CD4-positive, alpha-beta T cell treated with Interleukin-15 for 4 hours (primary cell): ENCODE measurements around the gene APOBEC3C.
"Not testable (repeated sequence)": the region's sequence is repeated elsewhere in the genome, so short reads cannot be mapped to it uniquely, and the experiment has no call there.

Source experiments
- DNase-seq: peaks from one replicate; pipeline ENCODE4 v3.0.0-alpha.2; 2020; ENCODE audit warnings: low spot score

APOBEC3C gene

DNA sequence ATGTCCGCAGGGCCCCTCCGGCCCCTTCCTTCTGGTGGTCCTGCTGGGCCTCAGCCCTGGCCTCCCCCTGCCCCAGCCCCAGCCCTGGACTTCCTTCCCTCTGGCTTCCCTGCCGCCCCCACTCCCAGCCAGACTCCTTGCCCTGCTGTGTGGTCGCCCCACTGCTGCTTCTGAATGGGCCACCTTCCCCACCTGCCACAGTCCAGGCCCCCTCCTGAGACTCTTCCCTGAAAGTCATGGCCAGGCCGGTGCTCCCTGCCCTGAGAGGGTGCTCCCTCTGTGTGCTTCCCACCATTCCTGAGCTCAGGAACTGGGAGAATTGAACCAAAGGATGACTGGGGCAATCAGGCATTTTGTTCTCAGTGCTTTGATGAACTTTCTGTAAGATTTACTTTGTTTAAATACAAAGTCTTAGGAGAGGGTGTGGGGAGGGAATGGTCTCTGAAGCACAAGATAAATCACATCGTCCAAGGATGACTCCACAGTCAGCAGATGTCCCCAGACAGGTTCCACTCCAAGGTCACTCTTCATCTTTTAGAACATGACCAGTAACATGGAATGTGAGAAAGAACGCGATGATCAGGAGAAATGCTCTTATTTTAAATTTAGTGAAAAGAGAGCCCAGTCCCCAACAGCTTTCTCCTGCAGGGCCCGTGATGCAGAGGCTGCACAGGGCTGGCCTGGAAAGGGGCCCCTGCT, 7.6 kb downstream of the APOBEC3C start:
- DNase-seq: no peak

DNA sequence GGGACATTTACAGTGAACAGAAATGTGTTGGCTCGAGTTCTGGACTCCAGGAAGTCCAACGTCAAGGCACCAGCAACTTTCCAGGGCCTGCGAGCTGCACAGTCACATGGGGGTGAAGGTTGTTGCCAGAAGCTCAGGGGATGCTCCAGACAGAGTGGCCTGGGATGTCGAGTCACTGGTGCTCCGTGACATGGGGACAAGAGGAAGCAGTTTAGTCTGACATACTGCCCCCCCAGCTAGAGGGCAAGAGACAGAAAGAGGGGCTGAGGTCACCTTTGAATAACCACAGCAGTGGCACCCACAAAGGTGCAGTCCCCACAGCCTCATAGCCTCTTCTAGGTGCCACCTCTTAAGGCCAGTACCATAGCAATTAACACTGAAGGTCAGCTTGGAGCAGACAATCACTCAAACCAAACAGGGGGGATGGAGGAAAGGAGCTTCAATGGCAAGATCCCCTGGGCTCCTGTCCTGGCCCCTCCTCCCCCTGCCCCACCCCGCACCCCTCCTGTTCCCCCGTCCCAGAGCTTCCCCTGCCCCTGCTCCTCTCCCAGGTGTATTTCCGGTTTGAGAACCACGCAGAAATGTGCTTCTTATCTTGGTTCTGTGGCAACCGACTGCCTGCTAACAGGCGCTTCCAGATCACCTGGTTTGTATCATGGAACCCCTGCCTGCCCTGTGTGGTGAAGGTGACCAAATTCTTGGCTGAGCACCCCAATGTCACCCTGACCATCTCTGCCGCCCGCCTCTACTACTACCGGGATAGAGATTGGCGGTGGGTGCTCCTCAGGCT, 10.7 kb downstream of the APOBEC3C start:
- peak; percentile 37 for DNase-seq

DNA sequence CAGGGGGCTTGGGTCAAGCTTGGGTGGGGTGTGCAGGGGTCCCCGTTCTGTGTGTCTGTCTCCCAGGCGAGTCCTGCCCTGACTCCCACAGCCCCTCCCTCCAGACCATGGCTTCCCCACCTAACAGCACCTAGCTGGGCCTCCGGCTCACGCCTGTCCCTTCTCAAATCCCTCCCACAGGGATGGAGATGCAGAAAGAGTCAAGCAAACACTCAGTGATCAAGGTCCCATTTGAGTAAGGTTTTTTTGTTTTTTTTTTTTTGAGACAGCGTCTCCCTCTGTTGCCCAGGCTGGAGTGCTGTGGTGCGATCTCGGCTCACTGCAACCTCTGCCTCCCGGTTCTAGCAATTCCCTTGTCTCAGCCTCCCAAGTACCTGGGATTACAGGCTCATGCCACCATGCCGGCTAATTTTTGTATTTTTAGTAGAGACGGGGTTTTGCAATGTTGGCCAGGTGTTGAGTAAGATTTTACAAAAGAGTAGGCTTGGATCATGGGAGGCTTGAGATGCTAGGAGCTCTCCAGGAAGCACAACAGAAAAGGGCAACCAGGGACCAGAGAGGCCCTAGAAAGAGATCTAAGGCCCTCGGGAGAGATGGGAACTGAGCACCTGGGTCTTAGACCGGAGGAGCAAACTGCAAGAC, 12.6 kb downstream of the APOBEC3C start:
- no peak for DNase-seq

DNA sequence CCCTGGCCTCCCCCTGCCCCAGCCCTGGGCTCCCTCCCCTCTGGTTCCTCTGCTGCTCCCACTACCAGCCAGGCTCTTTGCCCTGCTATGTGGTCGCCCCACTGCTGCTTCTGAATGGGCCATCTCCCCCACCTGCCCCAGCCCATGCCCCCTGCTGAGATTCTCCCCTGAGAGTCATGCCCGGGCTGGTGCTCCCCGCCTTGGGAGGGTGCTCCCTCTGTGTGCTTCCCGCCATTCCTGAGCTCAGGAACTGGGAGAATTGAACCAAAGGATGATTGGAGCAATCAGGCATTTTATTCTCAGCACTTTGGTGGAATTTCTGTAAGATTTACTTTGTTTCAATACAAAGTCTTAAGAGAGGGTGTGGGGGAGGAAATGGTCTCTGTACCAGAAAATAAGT, 13.7 kb downstream of the APOBEC3C start:
- no peak for DNase-seq

DNA sequence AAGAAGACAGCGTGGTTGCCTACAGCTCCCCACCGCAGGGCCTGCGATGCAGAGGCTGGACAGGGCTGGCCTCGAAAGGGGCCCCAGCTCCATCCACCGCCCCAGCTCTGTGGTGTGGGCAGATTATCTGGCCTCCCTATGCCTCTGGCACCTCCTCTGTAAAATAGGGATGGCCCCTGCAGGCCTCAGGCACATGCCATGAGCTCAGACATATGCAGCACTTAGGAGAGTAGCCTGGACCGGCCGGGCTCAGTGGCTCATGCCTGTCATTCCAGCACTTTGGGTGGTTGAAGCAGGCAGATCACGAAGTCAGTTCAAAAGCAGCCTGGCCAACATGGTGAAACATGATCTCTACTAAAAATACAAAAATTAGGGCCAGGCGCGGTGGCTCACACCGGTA, 14.2 kb downstream of the APOBEC3C start:
- DNase-seq: no peak

DNA sequence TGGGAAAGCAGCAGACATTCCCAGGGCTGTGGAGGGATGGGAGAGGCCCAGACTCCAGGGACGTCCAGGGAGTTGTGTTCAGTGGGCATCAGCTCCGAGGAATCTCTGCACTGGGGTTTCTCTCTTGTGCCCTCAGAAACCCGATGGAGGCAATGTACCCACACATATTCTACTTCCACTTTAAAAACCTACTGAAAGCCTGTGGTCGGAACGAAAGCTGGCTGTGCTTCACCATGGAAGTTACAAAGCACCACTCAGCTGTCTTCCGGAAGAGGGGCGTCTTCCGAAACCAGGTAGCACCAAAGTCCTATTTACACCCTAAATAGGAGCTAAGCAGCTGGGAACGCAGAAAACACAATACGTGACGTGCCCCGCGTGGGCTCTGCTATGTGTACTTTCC, 15.2 kb downstream of the APOBEC3C start:
- DNase-seq: no peak

DNA sequence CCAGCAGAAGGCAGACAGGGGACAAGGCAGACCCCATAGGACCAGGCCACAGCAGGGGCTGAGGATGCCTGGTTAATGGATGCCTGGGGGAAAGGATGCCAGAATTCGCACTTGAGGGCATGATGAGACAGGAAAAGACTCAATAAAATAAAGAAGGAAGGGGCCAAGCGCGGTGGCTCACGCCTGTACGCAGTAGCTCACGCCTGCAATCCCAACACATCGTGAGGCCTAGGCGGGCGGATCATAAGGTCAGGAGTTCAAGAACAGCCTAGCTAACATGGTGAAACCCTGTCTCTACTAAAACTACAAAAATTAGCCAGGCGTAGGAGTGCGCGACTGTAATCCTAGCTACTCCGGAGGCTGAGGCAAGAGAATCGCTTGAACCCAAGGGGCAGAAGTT, 16.6 kb downstream of the APOBEC3C start:
- no peak for DNase-seq

DNA sequence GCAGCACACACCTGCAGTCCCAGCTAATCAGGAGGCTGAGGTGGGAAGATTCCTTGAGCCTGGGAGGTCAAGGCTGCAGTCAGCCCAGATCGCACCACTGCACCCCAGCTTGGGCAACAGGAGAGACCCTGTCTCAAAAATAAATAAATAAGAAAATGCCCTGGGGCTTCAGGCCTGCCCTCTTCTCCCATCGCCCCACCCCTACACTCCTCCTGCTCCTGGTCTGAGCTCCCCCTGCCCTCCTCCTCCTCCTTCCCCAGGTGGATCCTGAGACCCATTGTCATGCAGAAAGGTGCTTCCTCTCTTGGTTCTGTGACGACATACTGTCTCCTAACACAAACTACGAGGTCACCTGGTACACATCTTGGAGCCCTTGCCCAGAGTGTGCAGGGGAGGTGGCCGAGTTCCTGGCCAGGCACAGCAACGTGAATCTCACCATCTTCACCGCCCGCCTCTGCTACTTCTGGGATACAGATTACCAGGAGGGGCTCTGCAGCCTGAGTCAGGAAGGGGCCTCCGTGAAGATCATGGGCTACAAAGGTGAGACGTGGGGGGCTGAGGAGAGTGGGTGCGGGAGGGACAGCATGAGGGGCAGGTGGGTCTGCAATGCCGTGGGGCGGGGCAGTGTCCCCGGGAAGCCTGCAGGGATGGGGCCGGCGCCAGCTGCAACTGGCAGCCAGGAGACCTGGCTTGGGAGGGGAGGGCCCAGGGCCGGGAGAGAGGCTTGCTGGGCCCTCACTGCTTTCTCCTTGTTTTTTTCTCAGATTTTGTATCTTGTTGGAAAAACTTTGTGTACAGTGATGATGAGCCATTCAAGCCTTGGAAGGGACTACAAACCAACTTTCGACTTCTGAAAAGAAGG, 17.6 kb downstream of the APOBEC3C start:
- DNase-seq: not testable (repeated sequence)

DNA sequence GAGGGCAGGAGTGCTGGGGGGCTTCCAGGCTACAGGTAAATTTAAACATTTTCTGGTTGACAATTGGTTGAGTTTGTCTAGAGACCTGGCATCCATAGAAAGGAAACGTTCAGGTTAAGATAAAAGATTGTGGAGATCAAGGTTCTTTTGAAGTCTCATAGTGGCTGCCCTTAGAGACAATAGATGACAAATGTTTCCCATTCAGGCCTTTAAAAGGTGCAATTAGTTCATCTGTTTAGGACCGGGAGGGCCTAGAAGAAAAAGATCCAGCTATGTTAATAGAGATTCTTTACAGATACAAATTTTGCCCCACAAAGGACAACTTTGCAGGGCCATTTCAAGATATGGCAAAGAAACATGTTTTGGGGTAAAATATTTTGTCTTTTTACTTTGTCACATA, 23.0 kb downstream of the APOBEC3C start:
- not testable (repeated sequence) for DNase-seq

DNA sequence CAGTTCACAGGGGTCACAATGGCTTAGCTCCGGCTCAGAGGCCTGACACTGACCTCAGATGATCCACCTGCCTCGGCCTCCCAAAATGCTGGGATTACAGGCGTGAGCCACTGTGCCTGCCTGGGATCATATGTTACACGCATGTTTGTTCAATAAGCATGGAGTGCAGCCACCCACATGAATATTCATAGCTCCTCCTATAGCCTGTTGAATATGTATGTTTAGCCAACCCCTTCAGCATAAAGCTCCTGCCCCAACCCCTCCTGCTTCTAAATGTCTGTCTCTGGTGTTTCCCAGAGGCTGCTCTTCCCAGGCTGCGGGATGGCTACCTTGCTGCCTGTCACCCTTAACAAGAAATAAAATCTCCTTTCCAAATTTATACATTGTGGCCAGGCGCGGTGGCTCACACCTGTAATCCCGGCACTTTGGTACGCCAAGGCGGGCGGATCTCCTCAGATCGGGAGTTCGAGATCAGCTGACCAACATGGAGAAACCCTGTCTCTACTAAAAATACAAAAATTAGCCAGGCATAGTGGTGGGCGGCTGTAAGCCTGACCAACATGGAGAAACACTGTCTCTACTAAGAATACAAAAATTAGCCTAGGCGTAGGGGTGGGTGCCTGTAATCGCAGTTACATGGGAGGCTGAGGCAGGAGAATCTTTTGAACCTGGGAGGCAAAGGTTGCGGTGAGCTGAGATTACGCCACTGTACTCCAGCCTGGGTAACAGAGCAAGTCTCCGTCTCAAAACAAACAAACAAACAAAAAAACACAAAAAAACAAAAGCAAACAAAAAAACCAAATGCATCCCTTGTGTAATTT, 25.5 kb downstream of the APOBEC3C start:
- no peak for DNase-seq

DNA sequence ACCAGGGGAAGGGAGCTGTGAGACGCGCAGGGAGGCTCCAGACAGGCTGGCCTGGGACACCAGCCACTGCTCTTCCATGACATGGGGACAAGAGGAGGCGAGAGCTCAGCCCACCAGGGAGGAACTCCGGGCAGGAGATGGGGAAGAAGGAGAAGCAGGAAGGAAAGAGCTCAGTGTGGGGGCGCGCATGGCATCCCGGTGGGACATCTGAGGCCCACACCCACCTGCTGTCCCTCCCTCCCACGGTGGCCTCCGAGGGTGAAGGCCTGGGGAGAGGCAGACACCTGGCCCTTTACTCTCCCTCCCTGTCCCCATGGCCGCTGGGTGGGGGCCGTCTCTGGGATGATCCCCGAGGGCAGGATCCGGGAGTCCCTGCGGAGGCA, 26.1 kb downstream of the APOBEC3C start:
- not testable (repeated sequence) for DNase-seq

DNA sequence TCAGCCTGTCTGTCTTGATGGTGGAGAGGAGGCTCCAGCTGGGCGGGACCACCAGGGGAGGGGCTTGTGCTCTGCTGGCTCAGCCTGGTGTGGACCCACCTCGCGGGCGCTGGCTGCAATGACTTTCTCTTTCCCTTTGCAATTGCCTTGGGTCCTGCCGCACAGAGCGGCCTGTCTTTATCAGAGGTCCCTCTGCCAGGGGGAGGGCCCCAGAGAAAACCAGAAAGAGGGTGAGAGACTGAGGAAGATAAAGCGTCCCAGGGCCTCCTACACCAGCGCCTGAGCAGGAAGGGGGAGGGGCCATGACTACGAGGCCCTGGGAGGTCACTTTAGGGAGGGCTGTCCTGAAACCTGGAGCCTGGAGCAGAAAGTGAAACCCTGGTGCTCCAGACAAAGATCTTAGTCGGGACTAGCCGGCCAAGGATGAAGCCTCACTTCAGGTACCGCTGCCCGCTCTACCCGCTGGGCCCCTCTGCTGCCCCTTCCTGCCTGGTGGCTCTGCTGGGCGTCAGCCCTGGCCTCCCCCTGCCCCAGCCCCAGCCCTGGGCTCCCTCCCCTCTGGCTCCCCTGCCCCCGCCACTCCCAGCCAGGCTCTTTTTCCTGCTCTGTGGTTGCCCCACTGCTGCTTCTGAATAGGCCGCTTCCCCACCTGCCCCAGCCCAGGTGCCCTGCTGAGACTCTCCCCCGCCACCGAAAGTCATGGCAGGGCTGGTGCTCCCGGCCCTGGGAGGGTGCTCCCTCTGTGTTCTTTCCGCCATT, 26.7 kb downstream of the APOBEC3C start, which contains the start of gene APOBEC3F:
Gene APOBEC3F (plus strand): TSS at position 327 of the 759 bp plus-strand sequence. CDS start 97 bp downstream, at position 424.
- DNase-seq: peak; percentile 87

DNA sequence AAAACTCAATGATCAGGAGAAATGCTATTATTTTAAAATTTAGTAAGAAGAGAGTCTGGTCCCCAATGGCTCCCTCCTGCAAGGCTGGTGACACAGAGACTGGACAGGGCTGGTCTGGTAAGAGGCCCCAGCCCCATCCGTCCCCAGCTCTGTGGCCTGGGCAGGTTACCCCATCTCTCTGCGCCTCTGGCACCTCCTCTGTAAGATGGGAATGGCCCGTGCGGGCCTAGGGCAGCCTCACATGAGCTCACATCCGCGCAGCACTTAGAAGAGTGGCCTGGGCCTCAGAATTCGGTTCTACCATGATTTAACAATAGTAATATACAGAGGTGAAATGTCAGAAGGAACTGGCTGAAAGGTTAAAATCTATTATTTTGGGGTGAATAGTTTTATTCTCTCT, 27.9 kb downstream of the APOBEC3C start:
- DNase-seq: no peak

DNA sequence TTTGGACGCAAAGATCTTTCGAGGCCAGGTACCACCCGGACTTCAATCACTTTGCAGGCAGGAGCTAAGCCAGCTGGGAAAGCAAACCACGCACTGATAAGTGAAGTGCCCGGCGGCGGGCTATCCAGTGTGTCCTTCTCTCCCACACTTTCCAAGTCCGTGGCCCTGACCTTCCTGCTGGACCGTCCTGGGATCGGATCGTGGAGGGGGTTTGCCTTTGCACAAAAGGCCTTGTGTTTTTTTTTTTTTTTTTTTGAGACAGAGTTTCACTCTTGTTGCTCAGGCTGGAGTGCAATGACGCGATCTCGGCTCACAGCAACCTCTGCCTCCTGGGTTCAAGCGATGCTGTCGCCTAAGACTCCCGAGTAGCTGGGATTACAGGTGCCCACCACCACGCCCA, 29.0 kb downstream of the APOBEC3C start:
- DNase-seq: not testable (repeated sequence)

DNA sequence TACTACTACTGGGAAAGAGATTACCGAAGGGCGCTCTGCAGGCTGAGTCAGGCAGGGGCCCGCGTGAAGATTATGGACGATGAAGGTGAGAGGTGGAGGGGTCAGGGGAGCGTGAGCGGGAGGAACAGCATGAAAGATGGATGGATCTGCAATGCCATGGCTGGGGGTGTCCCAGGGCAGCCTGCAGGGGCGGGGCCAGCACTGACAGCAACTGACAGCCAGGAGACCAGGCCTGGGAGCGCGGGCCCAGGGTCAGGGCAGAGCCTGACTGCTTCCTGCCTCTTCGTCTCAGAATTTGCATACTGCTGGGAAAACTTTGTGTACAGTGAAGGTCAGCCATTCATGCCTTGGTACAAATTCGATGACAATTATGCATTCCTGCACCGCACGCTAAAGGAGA, 31.1 kb downstream of the APOBEC3C start:
- not testable (repeated sequence) for DNase-seq

DNA sequence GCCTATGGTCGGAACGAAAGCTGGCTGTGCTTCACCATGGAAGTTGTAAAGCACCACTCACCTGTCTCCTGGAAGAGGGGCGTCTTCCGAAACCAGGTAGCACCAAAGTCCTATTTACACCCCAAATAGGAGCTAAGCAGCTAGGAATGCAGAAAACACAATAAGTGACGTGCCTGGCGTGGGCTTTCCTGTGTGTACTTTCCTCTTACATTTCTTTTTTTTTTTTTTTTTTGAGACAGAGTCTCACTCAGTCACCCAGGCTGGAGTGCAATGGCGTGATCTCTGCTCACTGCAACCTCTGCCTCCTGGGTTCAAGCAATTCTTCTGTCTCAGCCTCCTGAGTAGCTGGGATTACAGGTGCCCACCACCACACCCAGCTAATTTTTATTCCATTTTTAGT, 35.4 kb downstream of the APOBEC3C start:
- not testable (repeated sequence) for DNase-seq

DNA sequence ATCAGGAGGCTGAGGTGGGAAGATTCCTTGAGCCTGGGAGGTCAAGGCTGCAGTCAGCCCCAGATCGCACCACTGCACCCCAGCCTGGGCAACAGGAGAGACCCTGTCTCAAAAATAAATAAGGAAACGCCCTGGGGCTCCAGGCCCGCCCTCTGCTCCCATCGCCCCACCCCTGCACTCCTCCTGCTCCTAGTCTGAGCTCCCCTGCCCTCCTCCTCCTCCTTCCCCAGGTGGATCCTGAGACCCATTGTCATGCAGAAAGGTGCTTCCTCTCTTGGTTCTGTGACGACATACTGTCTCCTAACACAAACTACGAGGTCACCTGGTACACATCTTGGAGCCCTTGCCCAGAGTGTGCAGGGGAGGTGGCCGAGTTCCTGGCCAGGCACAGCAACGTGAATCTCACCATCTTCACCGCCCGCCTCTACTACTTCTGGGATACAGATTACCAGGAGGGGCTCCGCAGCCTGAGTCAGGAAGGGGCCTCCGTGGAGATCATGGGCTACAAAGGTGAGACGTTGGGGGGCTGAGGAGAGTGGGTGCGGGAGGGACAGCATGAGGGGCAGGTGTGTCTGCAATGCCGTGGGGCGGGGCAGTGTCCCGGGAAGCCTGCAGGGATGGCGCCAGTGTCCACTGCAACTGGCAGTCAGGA, 37.9 kb downstream of the APOBEC3C start:
- DNase-seq: not testable (repeated sequence)

DNA sequence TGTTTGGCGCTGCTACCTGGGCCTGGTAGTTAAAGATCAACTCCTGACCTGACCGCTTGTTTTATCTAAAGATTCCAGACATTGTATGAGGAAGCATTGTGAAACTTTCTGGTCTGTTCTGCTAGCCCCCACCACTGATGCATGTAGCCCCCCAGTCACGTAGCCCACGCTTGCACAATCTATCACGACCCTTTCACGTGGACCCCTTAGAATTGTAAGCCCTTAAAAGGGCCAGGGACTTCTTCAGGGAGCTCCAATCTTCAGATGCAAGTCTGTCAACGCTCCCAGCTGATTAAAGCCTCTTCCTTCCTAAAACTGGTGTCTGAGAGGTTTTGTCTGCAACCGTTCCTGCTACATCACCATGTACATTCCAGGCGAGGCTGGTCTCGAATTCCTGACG, 41.6 kb downstream of the APOBEC3C start:
- DNase-seq: no peak

DNA sequence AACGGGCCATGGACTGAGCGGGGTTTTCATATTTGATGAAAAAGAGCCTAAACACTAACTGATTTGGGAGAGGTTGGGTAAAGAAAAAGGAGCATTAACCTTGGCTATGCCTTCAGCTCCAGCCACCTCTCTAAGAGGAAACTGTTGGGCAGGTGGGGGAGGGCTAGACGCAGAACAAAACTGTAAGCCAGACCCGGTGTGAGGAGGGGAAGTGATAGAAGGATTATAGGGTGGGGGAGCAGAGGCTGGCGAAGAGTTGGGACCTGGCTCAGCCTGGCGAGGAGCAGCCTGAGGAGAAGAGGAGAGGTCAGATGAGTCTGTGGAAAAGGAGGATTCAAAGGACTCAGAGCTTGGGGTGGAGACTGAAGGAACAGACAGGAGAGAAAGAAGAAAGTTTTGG, 47.2 kb downstream of the APOBEC3C start:
- not testable (repeated sequence) for DNase-seq

DNA sequence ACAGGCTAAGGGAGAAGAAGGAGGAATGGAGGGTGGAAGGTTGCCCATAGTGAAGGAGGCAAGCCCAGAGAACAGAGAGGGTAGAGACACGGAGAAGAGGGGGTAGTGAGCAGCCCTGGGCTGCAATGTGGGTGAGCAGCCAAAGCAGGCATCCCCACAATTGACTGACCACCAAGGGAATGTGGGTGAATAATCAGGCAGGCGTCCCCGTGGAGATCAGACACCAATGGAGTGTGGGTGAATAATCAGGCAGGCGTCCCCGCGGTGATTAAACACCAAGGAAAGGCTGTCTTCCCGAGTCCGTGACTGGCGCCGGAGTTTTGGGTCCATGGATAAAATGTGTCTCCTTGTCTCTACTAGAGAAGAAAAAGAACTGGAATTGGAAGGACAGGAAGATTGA, 47.9 kb downstream of the APOBEC3C start:
- not testable (repeated sequence) for DNase-seq
